Osteocyte (in vitro differentiated cells): ENCODE measurements around the gene SLC20A1. TPM values are rescaled to one million over a fixed set of nuclear protein-coding genes. Genes with fewer than 3 reads are reported as not detected.

Source experiments
- DNase-seq: peaks from one replicate; pipeline ENCODE4 v3.0.0; 2021; ENCODE audit warnings: mixed read lengths; ENCODE audit not compliant: unreplicated experiment; ENCODE audit errors: extremely low spot score
- H3K27ac Mint-ChIP-seq: one replicate; pipeline ENCODE4 v1.8.0; 2021; ENCODE audit warnings: mild to moderate bottlenecking, mixed read lengths; ENCODE audit not compliant: unreplicated experiment
- H3K27me3 Mint-ChIP-seq: one replicate; pipeline ENCODE4 v1.8.0; 2021; ENCODE audit warnings: mixed read lengths; ENCODE audit not compliant: unreplicated experiment
- H3K36me3 Mint-ChIP-seq: one replicate; pipeline ENCODE4 v1.8.0; 2021; ENCODE audit warnings: mixed read lengths; ENCODE audit not compliant: unreplicated experiment
- H3K4me1 Mint-ChIP-seq: one replicate; pipeline ENCODE4 v1.8.0; 2021; ENCODE audit warnings: mixed read lengths; ENCODE audit not compliant: unreplicated experiment
- H3K4me3 Mint-ChIP-seq: one replicate; pipeline ENCODE4 v1.8.0; 2021; ENCODE audit warnings: mild to moderate bottlenecking, moderate library complexity, mixed read lengths; ENCODE audit not compliant: unreplicated experiment
- H3K9me3 Mint-ChIP-seq: one replicate; pipeline ENCODE4 v1.8.0; 2021; ENCODE audit warnings: mixed read lengths; ENCODE audit not compliant: unreplicated experiment
- total RNA-seq: library from RNA; stranded (reverse); gene quantifications from 2 replicates; pipeline ENCODE4 v1.2.1, GENCODE V29; 2021
- TF ChIP-seq, protein P1 (sequence below): fragments of 200-600 bp; sonication (generic); IDR thresholded peaks from 2 replicates; pipeline ENCODE4 v1.5.0; 2021; ENCODE audit warnings: antibody characterized with exemption, mild to moderate bottlenecking, moderate library complexity

Gene SLC20A1
- total RNA-seq, 1 donor from 2014 or later = 80.4 TPM

DNA sequence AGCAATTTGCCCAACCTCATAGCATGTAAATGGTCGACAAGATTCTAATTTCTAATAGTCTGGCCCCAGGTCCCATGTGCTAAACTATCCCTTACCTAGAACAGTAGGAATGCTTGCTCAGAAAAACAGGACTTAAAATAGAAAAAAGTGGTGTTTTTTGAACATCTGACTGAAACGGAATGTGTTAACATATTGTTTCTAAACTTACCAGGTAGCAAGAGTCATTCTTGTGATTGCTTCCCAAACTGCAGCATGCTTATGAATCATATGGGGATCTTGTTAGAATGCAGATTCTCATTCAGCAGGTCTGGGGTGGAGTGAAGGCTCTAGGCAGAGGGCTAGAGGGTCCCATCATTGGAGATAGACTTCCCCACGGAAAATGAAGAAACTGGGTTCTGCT, 5.8 kb upstream of the SLC20A1 start:
- no peaks in the 10 kb centered on the region for H3K9me3 Mint-ChIP-seq
- no peaks in the 10 kb centered on the region for H3K36me3 Mint-ChIP-seq
- TF ChIP-seq, protein P1, sequence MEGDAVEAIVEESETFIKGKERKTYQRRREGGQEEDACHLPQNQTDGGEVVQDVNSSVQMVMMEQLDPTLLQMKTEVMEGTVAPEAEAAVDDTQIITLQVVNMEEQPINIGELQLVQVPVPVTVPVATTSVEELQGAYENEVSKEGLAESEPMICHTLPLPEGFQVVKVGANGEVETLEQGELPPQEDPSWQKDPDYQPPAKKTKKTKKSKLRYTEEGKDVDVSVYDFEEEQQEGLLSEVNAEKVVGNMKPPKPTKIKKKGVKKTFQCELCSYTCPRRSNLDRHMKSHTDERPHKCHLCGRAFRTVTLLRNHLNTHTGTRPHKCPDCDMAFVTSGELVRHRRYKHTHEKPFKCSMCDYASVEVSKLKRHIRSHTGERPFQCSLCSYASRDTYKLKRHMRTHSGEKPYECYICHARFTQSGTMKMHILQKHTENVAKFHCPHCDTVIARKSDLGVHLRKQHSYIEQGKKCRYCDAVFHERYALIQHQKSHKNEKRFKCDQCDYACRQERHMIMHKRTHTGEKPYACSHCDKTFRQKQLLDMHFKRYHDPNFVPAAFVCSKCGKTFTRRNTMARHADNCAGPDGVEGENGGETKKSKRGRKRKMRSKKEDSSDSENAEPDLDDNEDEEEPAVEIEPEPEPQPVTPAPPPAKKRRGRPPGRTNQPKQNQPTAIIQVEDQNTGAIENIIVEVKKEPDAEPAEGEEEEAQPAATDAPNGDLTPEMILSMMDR = no peak
- H3K27me3 Mint-ChIP-seq = no peaks in the 10 kb centered on the region
- no peak overlapping the region for H3K27ac Mint-ChIP-seq
- no peak for DNase-seq
- H3K4me1 Mint-ChIP-seq = peaks cover 28% of the 10 kb centered on the region
- no peak overlapping the region for H3K4me3 Mint-ChIP-seq

DNA sequence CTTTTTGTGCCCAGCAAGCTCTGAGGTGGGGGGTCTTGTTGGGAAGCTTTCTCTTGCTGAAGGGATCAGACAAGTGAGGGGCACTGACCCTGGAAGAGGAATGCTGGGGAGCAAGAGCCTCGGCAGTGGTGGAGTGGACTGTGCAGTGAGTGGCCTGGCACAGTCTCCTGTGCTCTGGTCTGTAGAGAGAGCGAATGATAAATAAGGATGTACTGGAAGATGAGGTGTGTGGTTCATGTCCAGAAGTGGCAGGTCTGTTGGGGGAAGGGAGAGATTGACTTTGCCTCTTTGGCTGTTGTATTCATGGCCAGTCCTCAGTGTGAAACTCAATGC, 5.3 kb upstream of the SLC20A1 start:
- H3K36me3 Mint-ChIP-seq = no peaks in the 10 kb centered on the region
- H3K27ac Mint-ChIP-seq = peak overlapping the region; percentile 91
- no peak for DNase-seq
- H3K4me1 Mint-ChIP-seq = peaks cover 30% of the 10 kb centered on the region
- TF ChIP-seq, protein P1 = no peak
- H3K4me3 Mint-ChIP-seq = no peak overlapping the region
- H3K27me3 Mint-ChIP-seq = no peaks in the 10 kb centered on the region
- H3K9me3 Mint-ChIP-seq = no peaks in the 10 kb centered on the region

DNA sequence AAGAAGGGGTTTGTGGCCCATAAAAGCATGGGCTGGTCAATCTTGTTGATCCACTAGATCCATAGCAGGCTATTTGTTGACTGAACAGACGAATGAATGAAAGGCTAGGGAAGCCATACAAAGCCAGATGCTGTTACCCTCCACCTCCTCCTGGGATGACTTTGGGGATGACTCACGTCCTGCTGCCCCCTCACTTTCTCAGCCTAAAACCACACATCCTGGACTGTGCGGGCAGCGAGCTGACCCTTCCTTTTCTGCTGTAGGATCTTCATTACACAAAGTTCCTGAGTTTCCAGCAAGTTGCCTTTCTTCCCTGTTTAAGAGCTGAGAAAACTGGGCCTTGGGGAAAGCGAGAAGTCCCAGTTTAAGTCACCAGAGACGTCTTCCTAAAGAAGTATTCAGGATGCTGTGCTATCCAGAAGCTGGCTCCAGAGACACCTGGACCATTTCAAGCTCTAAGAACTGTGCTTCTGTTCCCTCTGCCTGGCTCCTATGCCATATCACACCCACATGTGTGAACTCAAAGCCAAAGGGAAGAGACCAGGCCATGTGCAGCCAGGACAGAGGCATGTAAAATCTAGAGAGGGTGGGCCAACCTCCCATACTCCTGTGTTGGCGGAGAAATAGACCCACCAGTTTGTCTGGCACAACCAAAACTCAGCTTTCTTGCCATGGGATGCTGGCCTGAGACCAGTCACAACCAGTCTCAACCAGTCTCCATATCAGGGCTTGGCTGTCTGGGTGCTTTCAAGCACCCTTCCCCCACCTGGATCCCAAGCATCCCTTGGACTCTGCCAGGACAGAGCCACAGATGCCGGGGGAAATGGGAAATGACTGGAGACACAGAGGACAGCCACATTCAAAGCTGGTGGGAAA, 4.7 kb upstream of the SLC20A1 start:
- DNase-seq = no peak
- no peaks in the 10 kb centered on the region for H3K36me3 Mint-ChIP-seq
- H3K27me3 Mint-ChIP-seq = no peaks in the 10 kb centered on the region
- peaks cover 30% of the 10 kb centered on the region for H3K4me1 Mint-ChIP-seq
- no peak overlapping the region for H3K4me3 Mint-ChIP-seq
- H3K27ac Mint-ChIP-seq = peak overlapping the region; percentile 91
- TF ChIP-seq, protein P1 = no peak
- H3K9me3 Mint-ChIP-seq = no peaks in the 10 kb centered on the region

DNA sequence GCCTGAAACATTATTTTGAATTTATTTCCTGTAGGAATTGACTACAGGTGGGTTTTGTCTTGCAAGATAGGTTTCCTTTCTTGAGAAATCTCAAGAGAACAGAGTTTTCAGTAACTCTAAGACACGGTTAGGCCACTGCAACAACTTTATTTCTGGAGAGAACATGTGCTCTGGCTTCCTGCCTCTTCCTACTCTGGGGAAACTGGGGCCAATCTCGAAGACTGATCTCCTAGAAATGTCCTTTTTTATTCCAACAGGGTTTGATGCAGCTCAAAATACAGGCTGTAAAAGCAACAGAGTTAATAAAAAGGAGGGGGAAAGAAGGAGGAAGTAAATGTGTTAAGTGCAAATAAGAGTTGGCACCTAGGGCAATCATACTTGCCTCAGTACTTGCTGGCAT, 4.0 kb upstream of the SLC20A1 start:
- H3K4me3 Mint-ChIP-seq = no peak overlapping the region
- no peaks in the 10 kb centered on the region for H3K27me3 Mint-ChIP-seq
- no peaks in the 10 kb centered on the region for H3K9me3 Mint-ChIP-seq
- H3K4me1 Mint-ChIP-seq = peaks cover 30% of the 10 kb centered on the region
- H3K36me3 Mint-ChIP-seq = no peaks in the 10 kb centered on the region
- H3K27ac Mint-ChIP-seq = peak overlapping the region; percentile 91
- TF ChIP-seq, protein P1 = no peak
- DNase-seq = no peak

DNA sequence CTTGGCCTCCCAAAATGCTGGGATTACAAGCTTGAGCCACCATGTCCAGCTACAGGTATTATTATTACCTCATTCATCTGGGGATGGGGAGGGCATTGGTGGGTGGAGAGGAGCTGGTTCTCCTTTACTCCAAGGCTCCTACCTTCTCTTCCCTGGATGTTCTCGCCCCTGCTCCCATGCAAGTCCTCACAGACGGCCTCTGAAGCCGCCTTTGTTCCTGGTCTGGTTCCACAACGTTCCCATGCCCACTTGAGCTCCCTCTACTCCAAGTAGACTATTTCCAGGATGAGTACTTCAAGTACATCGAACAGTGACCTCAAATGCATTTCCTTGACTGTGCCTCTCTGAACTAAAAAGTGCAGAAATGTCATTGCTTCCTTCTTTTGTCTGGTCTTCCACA, 3.2 kb upstream of the SLC20A1 start:
- no peaks in the 10 kb centered on the region for H3K9me3 Mint-ChIP-seq
- no peak overlapping the region for H3K4me3 Mint-ChIP-seq
- TF ChIP-seq, protein P1 = no peak
- H3K27ac Mint-ChIP-seq = peak overlapping the region; percentile 24
- peaks cover 7% of the 10 kb centered on the region for H3K36me3 Mint-ChIP-seq
- no peak for DNase-seq
- peaks cover 38% of the 10 kb centered on the region for H3K4me1 Mint-ChIP-seq
- H3K27me3 Mint-ChIP-seq = no peaks in the 10 kb centered on the region
